CD14-positive monocyte (primary cell): ENCODE measurements around the gene ST8SIA1. TPM values are rescaled to one million over a fixed set of nuclear protein-coding genes. Genes with fewer than 3 reads are reported as not detected.

Source experiments
- DNase-seq, 3 donors: peaks; one replicate each; pipeline ENCODE4 v3.0.0-alpha.2; 2011 to 2022
- H2AFZ ChIP-seq: 2 replicates; pipeline ENCODE4 v1.6.0; 2012; ENCODE audit warnings: mild to moderate bottlenecking, low read depth, low read length, inconsistent platforms; ENCODE audit not compliant: insufficient read depth, poor library complexity, severe bottlenecking
- H3K27ac ChIP-seq, 2 donors: 1 replicate in 1 of 2; 2 replicates in 1 of 2; pipeline ENCODE4 v1.5.1; 2012 to 2013; ENCODE audit warnings: low read length in 2 of 2, control low read depth in 1 of 2, inconsistent platforms in 1 of 2, low read depth in 1 of 2, mild to moderate bottlenecking in 1 of 2
- H3K27me3 ChIP-seq, 2 donors: one replicate each; pipeline versions ENCODE4 v1.6.0 to v1.6.1; 2011 to 2013; ENCODE audit warnings: low read length in 2 of 2; ENCODE audit not compliant: control insufficient read depth in 2 of 2, insufficient read depth in 2 of 2
- H3K36me3 ChIP-seq, 2 donors: replicated peaks in 1 of 2; 1 replicate in 1 of 2; 2 replicates in 1 of 2; pipeline versions ENCODE4 v1.5.1 to v1.6.1; 2012 to 2013; ENCODE audit warnings: low read length in 2 of 2, control low read depth in 1 of 2, inconsistent platforms in 1 of 2, mild to moderate bottlenecking in 1 of 2; ENCODE audit not compliant: insufficient read depth in 2 of 2, control insufficient read depth in 1 of 2
- H3K4me1 ChIP-seq, 2 donors: 1 replicate in 1 of 2; 2 replicates in 1 of 2; pipeline versions ENCODE4 v1.5.1 to v1.6.1; 2012 to 2013; ENCODE audit warnings: low read length in 2 of 2, control low read depth in 1 of 2, inconsistent platforms in 1 of 2, mild to moderate bottlenecking in 1 of 2, moderate library complexity in 1 of 2; ENCODE audit not compliant: insufficient read depth in 2 of 2, control insufficient read depth in 1 of 2
- H3K4me2 ChIP-seq: replicated peaks from 2 replicates; pipeline ENCODE3; 2012; ENCODE audit warnings: low read length, moderate library complexity, mild to moderate bottlenecking; ENCODE audit not compliant: poor library complexity, severe bottlenecking; ENCODE audit errors: extremely low read depth
- H3K4me3 ChIP-seq, 3 experiments: fragments of 200-600 bp in 1 of 3; sonication (generic) in 1 of 3; replicated peaks in 1 of 3; 1 replicate in 2 of 3; 2 replicates in 1 of 3; pipeline ENCODE4 v1.5.1; 2011 to 2013; ENCODE audit warnings: low read length in 3 of 3, mild to moderate bottlenecking in 3 of 3, control low read depth in 2 of 3, low read depth in 2 of 3, inconsistent platforms in 1 of 3, moderate library complexity in 1 of 3
- H3K79me2 ChIP-seq: 2 replicates; pipeline ENCODE4 v1.6.0; 2012; ENCODE audit warnings: mild to moderate bottlenecking, control low read depth, inconsistent platforms, low read length, moderate library complexity; ENCODE audit not compliant: insufficient read depth
- H3K9ac ChIP-seq: 2 replicates; pipeline ENCODE4 v1.6.0; 2017; ENCODE audit warnings: low read length, mild to moderate bottlenecking; ENCODE audit not compliant: insufficient read depth, poor library complexity, severe bottlenecking
- H3K9me3 ChIP-seq, 2 donors: replicated peaks in 1 of 2; 1 replicate in 1 of 2; 2 replicates in 1 of 2; pipeline versions ENCODE4 v1.5.1 to v1.6.1; 2012 to 2013; ENCODE audit warnings: low read length in 2 of 2, control low read depth in 1 of 2; ENCODE audit not compliant: control insufficient read depth in 1 of 2, insufficient read depth in 1 of 2
- H4K20me1 ChIP-seq: 2 replicates; pipeline ENCODE4 v1.6.0; 2012; ENCODE audit warnings: mild to moderate bottlenecking, low read length, control low read depth, moderate library complexity; ENCODE audit not compliant: insufficient read depth
- H3K27ac Mint-ChIP-seq, 7 donors: one replicate each; pipeline ENCODE4 v1.8.0; 2020; ENCODE audit warnings: mild to moderate bottlenecking in 7 of 7, mixed read lengths in 7 of 7, moderate library complexity in 6 of 7, inconsistent platforms in 2 of 7
- H3K27me3 Mint-ChIP-seq, 3 donors: one replicate each; pipeline ENCODE4 v1.8.0; 2021 to 2022; ENCODE audit warnings: low read depth in 3 of 3, mild to moderate bottlenecking in 3 of 3, mixed read lengths in 3 of 3, moderate library complexity in 3 of 3, inconsistent platforms in 1 of 3
- H3K36me3 Mint-ChIP-seq, 2 donors: one replicate each; pipeline ENCODE4 v1.8.0; 2020; ENCODE audit warnings: mixed read lengths in 2 of 2, inconsistent platforms in 1 of 2, mild to moderate bottlenecking in 1 of 2
- H3K4me1 Mint-ChIP-seq: one replicate; pipeline ENCODE4 v1.8.0; 2020; ENCODE audit warnings: mild to moderate bottlenecking, mixed read lengths
- H3K4me3 Mint-ChIP-seq, 2 donors: one replicate each; pipeline ENCODE4 v1.8.0; 2020; ENCODE audit warnings: mild to moderate bottlenecking in 2 of 2, mixed read lengths in 2 of 2, moderate library complexity in 1 of 2
- H3K9me3 Mint-ChIP-seq, 7 donors: one replicate each; pipeline ENCODE4 v1.8.0; 2020 to 2022; ENCODE audit warnings: mixed read lengths in 7 of 7, mild to moderate bottlenecking in 6 of 7, moderate library complexity in 6 of 7, inconsistent platforms in 2 of 7
- WGBS: methylation state at CpG from one replicate; pipeline ENCODE4 v1.1.5; 2013; ENCODE audit warnings: missing lambda C conversion rate; ENCODE audit not compliant: insufficient coverage; 5-methylcytosine and 5-hydroxymethylcytosine counted together
- intact Hi-C, 2 donors: fragments of 100-400 bp; cut with micrococcal nuclease; formaldehyde crosslinking; loops; one replicate each; pipeline versions ENCODE4 v1.15.0 to v1.15.1; 2023
- polyA plus RNA-seq, 3 donors: library from polyadenylated mRNA; depleted of rRNA in 1 of 3; unstranded in 2 of 3; stranded (reverse) in 1 of 3; fragments of 300-500 nt in 2 of 3; fragments of >200 nt in 1 of 3; fragmentation: Illumina TruSeq in 2 of 3; gene quantifications; 1 replicate in 2 of 3; 2 replicates in 1 of 3; pipeline ENCODE4 v1.2.3, GENCODE V29; 2012 to 2021
- TF ChIP-seq, protein P1 (sequence below): fragments of 200-600 bp; IDR thresholded peaks from one replicate; pipeline ENCODE4 v1.8.0; 2022; ENCODE audit warnings: antibody characterized with exemption, mild to moderate bottlenecking

The ST8SIA1 gene
- polyA plus RNA-seq, 3 donors = not detected

DNA sequence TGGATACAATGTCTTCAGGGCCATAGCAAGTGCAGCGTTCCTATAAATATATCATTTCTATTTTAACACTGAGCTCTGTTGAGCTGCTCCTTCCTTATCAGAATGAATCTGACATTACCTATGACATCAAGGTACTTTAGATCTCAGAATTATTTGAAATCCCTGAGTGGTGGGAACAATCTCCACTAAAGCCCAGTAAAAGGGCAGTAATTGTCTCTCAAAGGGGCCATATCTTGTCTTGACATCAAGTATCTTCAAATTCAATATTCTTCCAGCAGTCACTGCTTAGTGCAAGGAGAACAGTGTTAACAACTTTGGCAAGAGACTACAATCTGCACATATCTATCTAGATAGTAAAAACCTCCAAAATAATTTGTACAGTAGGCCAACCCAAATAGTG is 21.7 kb upstream of the ST8SIA1 start:
- Histone ChIP-seq H3K27ac (no peak overlapping the region), H4K20me1 (no peaks in the 10 kb centered on the region), H3K79me2 (no peaks in the 10 kb centered on the region), H3K36me3 (no peaks in the 10 kb centered on the region), H3K4me2 (no peak overlapping the region), H3K9ac (no peak overlapping the region), H3K4me1 (peaks cover 14 to 16% of the 10 kb centered on the region in 2 donors), H3K4me3 (no peak overlapping the region), H2AFZ (no peak overlapping the region), H3K27me3 (no peaks in the 10 kb centered on the region), H3K9me3 (no peaks in the 10 kb centered on the region)
- no peak for DNase-seq
- TF ChIP-seq, protein P1, sequence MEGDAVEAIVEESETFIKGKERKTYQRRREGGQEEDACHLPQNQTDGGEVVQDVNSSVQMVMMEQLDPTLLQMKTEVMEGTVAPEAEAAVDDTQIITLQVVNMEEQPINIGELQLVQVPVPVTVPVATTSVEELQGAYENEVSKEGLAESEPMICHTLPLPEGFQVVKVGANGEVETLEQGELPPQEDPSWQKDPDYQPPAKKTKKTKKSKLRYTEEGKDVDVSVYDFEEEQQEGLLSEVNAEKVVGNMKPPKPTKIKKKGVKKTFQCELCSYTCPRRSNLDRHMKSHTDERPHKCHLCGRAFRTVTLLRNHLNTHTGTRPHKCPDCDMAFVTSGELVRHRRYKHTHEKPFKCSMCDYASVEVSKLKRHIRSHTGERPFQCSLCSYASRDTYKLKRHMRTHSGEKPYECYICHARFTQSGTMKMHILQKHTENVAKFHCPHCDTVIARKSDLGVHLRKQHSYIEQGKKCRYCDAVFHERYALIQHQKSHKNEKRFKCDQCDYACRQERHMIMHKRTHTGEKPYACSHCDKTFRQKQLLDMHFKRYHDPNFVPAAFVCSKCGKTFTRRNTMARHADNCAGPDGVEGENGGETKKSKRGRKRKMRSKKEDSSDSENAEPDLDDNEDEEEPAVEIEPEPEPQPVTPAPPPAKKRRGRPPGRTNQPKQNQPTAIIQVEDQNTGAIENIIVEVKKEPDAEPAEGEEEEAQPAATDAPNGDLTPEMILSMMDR = no peak
- intact Hi-C loops = no loop called here
- H3K9me3 Mint-ChIP-seq = peaks cover 0 to 3% (median 0%) of the 10 kb centered on the region in 7 donors
- peaks cover 17% of the 10 kb centered on the region for H3K4me1 Mint-ChIP-seq
- WGBS = no CpG with 5 or more reads among the region's 1 CpG
- H3K27ac Mint-ChIP-seq = peak overlapping the region in 1 of 7 donors; percentile 23
- H3K27me3 Mint-ChIP-seq = peaks cover 0 to 1% (median 0%) of the 10 kb centered on the region in 3 donors
- H3K4me3 Mint-ChIP-seq = no peak overlapping the region
- H3K36me3 Mint-ChIP-seq = no peaks in the 10 kb centered on the region

DNA sequence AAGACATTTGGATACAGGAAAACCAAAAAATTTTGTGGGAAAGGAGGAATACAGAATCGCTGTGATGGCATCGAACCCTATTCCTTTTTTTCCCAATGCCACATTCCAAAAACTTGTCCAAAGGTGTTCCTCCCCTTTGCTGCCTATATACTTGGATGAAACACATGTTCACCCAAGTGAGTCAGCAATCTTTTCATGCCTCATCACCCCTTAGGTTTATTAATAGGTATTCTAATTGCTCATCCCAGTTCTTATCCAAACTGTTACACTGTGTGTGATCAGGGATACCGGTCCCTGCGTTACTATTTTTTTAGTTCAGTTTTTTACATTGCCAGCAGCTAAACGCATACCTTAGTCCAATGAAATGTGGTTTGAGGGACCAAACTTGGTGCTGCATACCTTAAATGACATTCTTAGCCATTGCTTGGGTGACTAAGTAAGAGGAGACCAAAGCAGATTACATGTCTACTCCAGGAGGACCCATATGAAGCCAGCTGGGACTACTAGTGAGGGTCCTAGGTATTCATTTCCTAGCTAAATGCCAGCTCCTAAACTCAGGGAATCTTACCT is 20.6 kb upstream of the ST8SIA1 start:
- H3K9me3 Mint-ChIP-seq = peaks cover 0 to 3% (median 0%) of the 10 kb centered on the region in 7 donors
- no peaks in the 10 kb centered on the region for H4K20me1 ChIP-seq
- no peaks in the 10 kb centered on the region for H3K36me3 Mint-ChIP-seq
- H3K27ac ChIP-seq = no peak overlapping the region
- peaks cover 2 to 4% of the 10 kb centered on the region in 2 donors for H3K4me1 ChIP-seq
- H3K9ac ChIP-seq = no peak overlapping the region
- H3K27me3 ChIP-seq = no peaks in the 10 kb centered on the region
- H3K4me1 Mint-ChIP-seq = peaks cover 7% of the 10 kb centered on the region
- no peaks in the 10 kb centered on the region for H3K79me2 ChIP-seq
- no peak overlapping the region for H3K4me3 ChIP-seq
- intact Hi-C loops = no loop called here
- WGBS = no CpG with 5 or more reads among the region's 5 CpGs
- no peaks in the 10 kb centered on the region for H3K36me3 ChIP-seq
- H3K27me3 Mint-ChIP-seq = peaks cover 0 to 1% (median 1%) of the 10 kb centered on the region in 3 donors
- no peak for DNase-seq
- no peak overlapping the region for H3K27ac Mint-ChIP-seq
- no peak overlapping the region for H3K4me3 Mint-ChIP-seq
- H3K9me3 ChIP-seq = no peaks in the 10 kb centered on the region
- TF ChIP-seq, protein P1 = no peak
- H2AFZ ChIP-seq = no peak overlapping the region
- no peak overlapping the region for H3K4me2 ChIP-seq
